ENCODE results near the gene DNAJC5. TPM values are rescaled to one million over a fixed set of nuclear protein-coding genes. Genes with fewer than 3 reads are reported as not detected.
"Not testable (repeated sequence)": the region's sequence is repeated elsewhere in the genome, so short reads cannot be mapped to it uniquely, and the experiment has no call there.

DNAJC5 gene
- total and polyA plus RNA-seq, 12 donors = 19.5 to 52.2 (median 38.3) TPM

GRCh38 chr20:63876489-63877036 lies 18.4 kb upstream of the DNAJC5 start:
- no peak for ATAC-seq
- Histone ChIP-seq H3K36me3 (peaks cover 0 to 89% (median 31%) of the 10 kb centered on the region in 9 donors), H3K27ac (no peak overlapping the region), H3K27me3 (no peaks in the 10 kb centered on the region), H3K4me1 (peaks cover 0 to 34% (median 9%) of the 10 kb centered on the region in 9 donors), H3K9me3 (no peaks in the 10 kb centered on the region), H3K4me3 (no peak overlapping the region)
- TF ChIP-seq CTCF (IDR thresholded peaks at IDR 0.05) = no peak
- intact Hi-C loops (cut with DNase I) = no loop called here
- whole genome bisulfite sequencing, 2 donors = 92 to 94% methylated on average over 19 of the region's 19 CpGs
- no peak for DNase-seq

- 87 to 88% methylated on average over 32 of the region's 32 CpGs for WGBS, 2 donors
- DNase-seq (no peak), ATAC-seq (no peak)
- Histone ChIP-seq H3K9me3 (no peaks in the 10 kb centered on the region), H3K27me3 (no peaks in the 10 kb centered on the region), H3K4me1 (peaks cover 0 to 25% (median 4%) of the 10 kb centered on the region in 9 donors), H3K4me3 (no peak overlapping the region), H3K27ac (no peak overlapping the region), H3K36me3 (peaks cover 0 to 89% (median 27%) of the 10 kb centered on the region in 9 donors)
- no peak for TF ChIP-seq CTCF (IDR thresholded peaks at IDR 0.05)
- intact Hi-C loops (cut with DNase I) = no loop called here
Observed at GRCh38 chr20:63877755-63878470, 17.0 kb upstream of the DNAJC5 start.

- intact Hi-C loops (cut with DNase I) = no loop called here
- ATAC-seq (no peak), DNase-seq (no peak)
- Histone ChIP-seq H3K27ac (no peak overlapping the region), H3K4me1 (peaks cover 0 to 18% (median 4%) of the 10 kb centered on the region in 9 donors), H3K4me3 (no peak overlapping the region), H3K36me3 (peaks cover 0 to 91% (median 27%) of the 10 kb centered on the region in 9 donors), H3K9me3 (no peaks in the 10 kb centered on the region), H3K27me3 (no peaks in the 10 kb centered on the region)
- TF ChIP-seq CTCF (IDR thresholded peaks at IDR 0.05) = no peak
- 92 to 94% methylated on average over 14 of the region's 14 CpGs for WGBS, 2 donors
Observed at GRCh38 chr20:63878899-63879663, 15.8 kb upstream of the DNAJC5 start.

- Histone ChIP-seq H3K36me3 (peaks cover 0 to 91% (median 18%) of the 10 kb centered on the region in 9 donors), H3K4me1 (peaks cover 0 to 19% (median 6%) of the 10 kb centered on the region in 9 donors)
- WGBS, 2 donors = 94 to 97% methylated on average over 13 of the region's 13 CpGs
- H3K27me3 ChIP-seq, ATAC-seq, H3K27ac ChIP-seq, H3K9me3 ChIP-seq, DNase-seq, H3K4me3 ChIP-seq: not testable (repeated sequence)
- intact Hi-C loops (cut with DNase I) = loop anchor here in 1 of 10 donors (10.0 kb wide), 1 partner anchor 336 kb away; the partner anchor contains the start of gene SRMS
Observed at GRCh38 chr20:63880901-63881300, 14.0 kb upstream of the DNAJC5 start.

Measured in heart right ventricle (tissue), 16 donors.